Activated CD4-positive, alpha-beta T cell treated with anti-CD3 and anti-CD28 coated beads, Interleukin-2, amount 10 ng/mL, durations not matched to agents 24 days and 14 days (primary cell): Measurements from ENCODE around the gene PTPN5. TPM values are rescaled to one million over a fixed set of nuclear protein-coding genes. Genes with fewer than 3 reads are reported as not detected.
"Not testable (repeated sequence)": the region's sequence is repeated elsewhere in the genome, so short reads cannot be mapped to it uniquely, and the experiment has no call there.

Source experiments
- DNase-seq: peaks from one replicate; pipeline ENCODE4 v3.0.0; 2022
- H3K27ac Mint-ChIP-seq: one replicate; pipeline ENCODE4 v1.8.0; 2022; ENCODE audit warnings: mild to moderate bottlenecking, mixed read lengths
- H3K27me3 Mint-ChIP-seq: one replicate; pipeline ENCODE4 v1.8.0; 2022; ENCODE audit warnings: mixed read lengths
- H3K36me3 Mint-ChIP-seq: one replicate; pipeline ENCODE4 v1.8.0; 2022; ENCODE audit warnings: low read depth, mild to moderate bottlenecking, mixed read lengths
- H3K4me1 Mint-ChIP-seq: one replicate; pipeline ENCODE4 v1.8.0; 2021; ENCODE audit warnings: mixed read lengths
- H3K4me3 Mint-ChIP-seq: one replicate; pipeline ENCODE4 v1.8.0; 2022; ENCODE audit warnings: mild to moderate bottlenecking, moderate library complexity, mixed read lengths
- H3K9me3 Mint-ChIP-seq: one replicate; pipeline ENCODE4 v1.8.0; 2021; ENCODE audit warnings: mixed read lengths
- intact Hi-C: fragments of 100-400 bp; cut with micrococcal nuclease; formaldehyde crosslinking; loops from one replicate; pipeline ENCODE4 v1.15.1; 2023
- total RNA-seq: library from RNA; stranded (reverse); gene quantifications from 2 replicates; pipeline ENCODE4 v1.2.3, GENCODE V29; 2022

Gene PTPN5
- total RNA-seq, 1 donor from 2014 or later = not detected

DNA sequence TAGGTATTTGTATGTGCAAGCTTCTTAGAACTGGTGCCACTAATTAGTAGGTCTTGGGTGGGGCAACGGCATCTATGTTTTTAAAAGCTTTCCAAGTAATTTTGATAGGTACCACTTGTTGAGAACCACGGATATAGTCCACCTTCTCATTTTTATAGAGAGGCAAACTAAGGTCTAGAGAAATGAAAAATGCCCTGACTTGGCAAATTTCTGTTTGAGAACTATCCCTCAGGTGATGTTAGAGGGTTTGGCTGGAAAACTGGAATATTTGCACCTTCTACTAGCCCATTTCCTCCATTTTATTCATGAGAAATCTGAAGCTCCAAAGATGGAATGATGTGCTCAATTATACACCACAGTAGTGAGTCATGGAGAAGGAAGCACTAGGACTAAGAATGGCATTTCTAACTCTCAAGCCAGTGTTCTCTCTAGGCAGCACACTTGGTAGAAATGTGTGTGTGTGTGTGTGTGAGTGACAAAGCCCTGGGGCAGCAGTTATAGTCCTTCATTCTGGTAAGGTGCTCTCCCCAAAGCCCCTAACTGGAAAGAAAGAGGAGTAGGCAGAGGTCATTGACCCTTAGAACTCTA, 94.9 kb downstream of the PTPN5 start:
- intact Hi-C loops = no loop called here
- peaks cover 33% of the 10 kb centered on the region for H3K4me1 Mint-ChIP-seq
- no peak overlapping the region for H3K27ac Mint-ChIP-seq
- H3K27me3 Mint-ChIP-seq = peaks cover 19% of the 10 kb centered on the region
- no peak overlapping the region for H3K4me3 Mint-ChIP-seq
- H3K36me3 Mint-ChIP-seq = no peaks in the 10 kb centered on the region
- no peak for DNase-seq
- no peaks in the 10 kb centered on the region for H3K9me3 Mint-ChIP-seq

DNA sequence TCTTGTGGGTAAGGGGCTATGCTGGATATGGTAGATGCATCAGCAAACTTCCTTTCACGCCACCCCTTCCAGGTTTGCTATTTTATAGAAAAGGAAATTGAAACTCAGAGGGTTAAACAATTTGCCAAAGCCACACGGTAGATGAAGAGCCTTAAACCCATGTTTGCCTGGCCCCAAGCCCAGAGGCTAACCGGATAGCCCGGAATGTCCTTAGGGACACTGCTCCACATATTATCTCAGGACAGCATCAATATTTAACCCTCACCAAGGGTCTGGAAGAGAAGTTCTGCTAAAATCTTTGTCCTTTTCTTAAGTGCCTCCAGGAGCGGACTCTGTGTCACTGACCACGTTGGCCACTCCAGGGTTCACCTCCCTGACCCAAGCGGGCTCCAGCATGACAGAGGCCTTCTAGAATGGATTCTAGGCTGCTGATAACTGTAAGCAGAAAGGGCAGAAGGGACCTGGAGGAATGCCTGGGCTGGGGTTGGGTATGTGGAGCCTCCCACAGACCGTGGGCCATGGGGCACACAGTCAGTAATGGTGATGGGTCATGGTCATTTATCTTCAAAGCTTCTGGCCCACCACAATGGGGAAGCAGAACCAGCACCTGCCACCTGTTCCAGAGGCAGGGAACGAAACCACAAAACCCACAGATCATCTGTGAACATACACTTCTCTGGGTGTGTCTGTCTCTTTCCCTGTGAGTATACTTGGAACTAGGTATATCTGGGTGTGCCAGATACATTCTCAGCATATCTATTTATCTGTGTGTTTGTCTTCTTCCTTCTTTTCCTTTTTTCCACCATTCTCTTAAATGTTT, 98.4 kb downstream of the PTPN5 start:
- Mint-ChIP-seq H3K4me1 (peaks cover 22% of the 10 kb centered on the region), H3K27ac (no peak overlapping the region), H3K9me3 (no peaks in the 10 kb centered on the region), H3K4me3 (no peak overlapping the region), H3K27me3 (no peaks in the 10 kb centered on the region), H3K36me3 (no peaks in the 10 kb centered on the region)
- intact Hi-C loops = no loop called here
- no peak for DNase-seq

DNA sequence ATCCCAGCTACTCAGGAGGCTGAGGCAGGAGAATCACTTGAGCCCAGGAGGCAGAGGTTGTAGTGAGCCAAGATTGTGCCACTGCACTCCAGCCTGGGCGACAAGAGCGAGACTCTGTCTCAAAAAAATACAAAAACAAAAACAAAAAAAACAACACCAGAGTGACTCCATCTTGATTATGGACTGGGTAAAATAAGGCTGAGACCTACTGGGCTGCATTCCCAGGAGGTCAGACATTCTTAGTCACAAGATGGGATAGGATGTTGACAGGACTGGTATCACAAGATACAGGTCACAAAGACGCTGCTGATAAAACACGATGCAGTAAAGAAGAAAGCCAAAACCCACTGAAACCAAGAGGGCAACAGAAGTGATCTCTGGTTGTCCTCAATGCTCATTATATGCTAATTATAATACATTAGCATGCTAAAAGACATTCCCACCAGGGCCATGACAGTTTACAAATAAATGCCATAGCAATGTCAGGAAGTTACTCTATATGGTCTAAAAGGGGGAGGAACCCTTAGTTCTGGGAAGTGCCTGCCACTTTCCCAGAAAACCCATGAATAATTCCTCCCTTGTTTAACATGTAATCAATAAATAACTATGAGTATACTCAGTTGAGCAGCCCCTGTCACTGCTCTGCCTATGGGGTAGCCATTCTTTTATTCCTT, 100.0 kb downstream of the PTPN5 start:
- H3K4me1 Mint-ChIP-seq = peaks cover 16% of the 10 kb centered on the region
- H3K27ac Mint-ChIP-seq, intact Hi-C loops, H3K9me3 Mint-ChIP-seq, H3K36me3 Mint-ChIP-seq, DNase-seq, H3K27me3 Mint-ChIP-seq, H3K4me3 Mint-ChIP-seq: not testable (repeated sequence)

DNA sequence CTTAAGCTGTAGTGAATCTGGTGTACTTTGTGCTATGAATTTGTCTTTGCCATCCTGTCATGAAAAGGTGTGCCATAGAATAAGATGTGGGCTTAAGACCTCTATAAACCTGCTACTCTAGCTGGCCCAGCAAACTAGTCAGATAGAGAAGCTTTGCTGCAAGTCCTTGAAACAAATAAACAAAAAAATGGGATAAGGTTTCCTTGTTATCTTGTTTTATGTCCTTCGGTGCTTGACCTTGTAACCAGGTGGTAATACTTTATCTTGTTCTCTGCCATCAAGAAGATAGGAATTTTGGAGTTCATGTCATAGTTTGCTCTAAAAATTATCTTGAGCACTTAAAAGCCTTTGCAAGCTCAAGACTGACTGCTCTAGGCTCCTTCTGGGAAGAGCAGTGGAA, 107.3 kb downstream of the PTPN5 start:
- Mint-ChIP-seq H3K9me3 (no peaks in the 10 kb centered on the region), H3K27ac (no peak overlapping the region), H3K27me3 (peaks cover 11% of the 10 kb centered on the region), H3K4me1 (peaks cover 4% of the 10 kb centered on the region), H3K4me3 (no peak overlapping the region), H3K36me3 (no peaks in the 10 kb centered on the region)
- DNase-seq = no peak
- intact Hi-C loops = no loop called here

- Mint-ChIP-seq H3K9me3 (no peaks in the 10 kb centered on the region), H3K4me3 (no peak overlapping the region), H3K4me1 (peaks cover 6% of the 10 kb centered on the region), H3K27me3 (peaks cover 11% of the 10 kb centered on the region), H3K36me3 (no peaks in the 10 kb centered on the region), H3K27ac (no peak overlapping the region)
- intact Hi-C loops = no loop called here
- DNase-seq = no peak
Observed at GRCh38 chr11:18682466-18682865, 109.1 kb downstream of the PTPN5 start.

DNA sequence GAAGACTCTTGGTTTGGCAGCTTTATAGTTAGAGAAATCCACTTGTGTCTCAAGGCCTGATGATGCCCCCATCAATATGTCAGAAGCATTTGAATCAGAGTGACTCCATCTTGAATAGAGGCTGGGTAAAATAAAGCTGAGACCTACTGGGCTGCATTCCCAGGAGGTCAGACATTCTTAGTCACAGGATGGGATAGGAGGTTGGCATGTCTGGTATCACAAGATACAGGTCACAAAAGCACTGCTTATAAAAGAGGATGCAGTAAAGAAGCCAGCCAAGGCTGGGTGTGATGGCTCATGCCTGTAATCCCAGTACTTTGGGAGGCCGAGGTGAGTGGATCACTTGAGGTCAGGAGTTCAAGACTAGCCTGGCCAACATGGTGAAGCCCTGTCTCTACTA, 109.6 kb downstream of the PTPN5 start:
- DNase-seq, H3K4me1 Mint-ChIP-seq, H3K36me3 Mint-ChIP-seq, H3K27ac Mint-ChIP-seq, H3K4me3 Mint-ChIP-seq, intact Hi-C loops, H3K9me3 Mint-ChIP-seq: not testable (repeated sequence)
- H3K27me3 Mint-ChIP-seq = peaks cover 11% of the 10 kb centered on the region

Other genes with a start within 250 kb of the PTPN5 start
- 19.2 and 20.7 TPM in 2 replicates for gene UEVLD, start 203.1 kb downstream of the PTPN5 start, total RNA-seq
- gene MISFA, start 192.0 kb downstream of the PTPN5 start, total RNA-seq = 3.4 and 3.5 TPM in 2 replicates
- gene SPTY2D1, start 157.5 kb downstream of the PTPN5 start, total RNA-seq = 22.6 and 22.8 TPM in 2 replicates
- 0.21 and 0.73 TPM in 2 replicates for gene TMEM86A, start 93.0 kb downstream of the PTPN5 start, total RNA-seq
- gene IGSF22, start 65.6 kb downstream of the PTPN5 start, total RNA-seq = 0.31 TPM in 1 of 2 replicates, not detected in the other
- gene MRGPRX1, start 147.6 kb upstream of the PTPN5 start, total RNA-seq = not detected in 2 replicates